SKM-1 (cell line): ENCODE results near the gene RASGEF1B.
"Not testable (repeated sequence)": the region's sequence is repeated elsewhere in the genome, so short reads cannot be mapped to it uniquely, and the experiment has no call there.

Experiments
- DNase-seq: peaks from one replicate; lab custom pipeline; 2025; ENCODE audit not compliant: unreplicated experiment; lab: John Stamatoyannopoulos, UW

The RASGEF1B gene

DNA sequence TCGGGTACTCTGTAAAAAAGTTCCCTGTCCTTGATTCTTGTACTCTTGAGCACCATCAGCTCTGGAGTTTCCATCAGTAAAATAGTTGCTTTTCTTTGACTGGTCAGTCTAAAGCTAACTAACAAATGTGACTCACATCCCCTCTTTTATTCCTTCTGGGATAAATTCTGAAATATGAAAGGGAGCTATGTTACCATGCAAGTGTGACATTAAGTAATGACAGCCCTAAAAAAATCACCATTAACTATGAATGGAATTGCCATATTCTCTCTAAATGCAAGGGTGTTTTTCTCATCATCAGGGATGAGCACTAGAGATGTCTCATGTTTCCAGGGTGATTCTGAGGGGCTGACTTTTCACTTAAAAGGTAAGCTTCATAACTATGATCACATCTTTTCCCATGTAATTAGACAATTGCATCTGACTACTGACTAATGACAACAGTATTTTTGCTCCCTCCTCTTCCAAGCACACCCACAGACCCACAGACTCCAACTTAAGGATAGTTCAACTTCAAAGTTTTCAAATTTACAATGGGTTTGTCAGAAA lies 26.9 kb upstream of the RASGEF1B start:
- no peak for DNase-seq

DNA sequence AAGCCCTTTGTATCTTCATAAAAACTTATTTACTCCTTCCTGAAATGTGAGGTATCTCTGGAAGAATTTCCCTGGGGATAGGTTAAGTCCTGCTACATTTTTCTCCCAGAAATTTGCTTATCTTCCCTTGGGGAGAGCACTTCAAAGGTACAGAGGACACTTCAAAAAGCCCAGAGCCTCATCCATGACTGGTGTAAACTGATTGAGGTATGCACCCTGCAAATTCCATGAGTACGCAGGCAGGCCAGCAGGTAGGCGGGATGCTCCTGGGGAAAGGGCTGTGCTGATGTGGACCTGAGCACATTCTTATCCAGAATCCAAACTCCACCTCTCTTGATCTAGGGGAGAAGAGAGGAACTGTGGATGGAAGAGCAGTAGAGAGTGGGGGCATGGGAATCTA lies 26.3 kb upstream of the RASGEF1B start:
- DNase-seq = no peak

DNA sequence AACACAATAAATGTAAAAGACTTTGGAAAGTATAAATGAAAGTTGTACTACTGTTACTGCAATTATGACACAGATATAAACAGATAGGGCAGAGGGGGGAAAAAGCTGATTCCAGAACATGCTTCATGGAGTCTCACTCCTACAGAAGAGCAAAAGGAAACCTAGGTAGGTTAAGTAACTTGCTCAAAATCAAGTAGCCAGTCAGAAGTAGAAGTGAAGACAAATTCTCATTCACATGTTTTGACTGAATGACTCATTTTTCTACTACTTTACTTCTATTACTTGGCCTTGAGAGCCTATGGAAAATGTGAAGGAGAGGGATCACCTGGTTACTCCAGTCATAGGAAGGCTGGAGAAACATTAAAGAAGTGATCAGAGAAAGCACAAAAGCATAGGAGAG lies 23.6 kb upstream of the RASGEF1B start:
- no peak for DNase-seq

DNA sequence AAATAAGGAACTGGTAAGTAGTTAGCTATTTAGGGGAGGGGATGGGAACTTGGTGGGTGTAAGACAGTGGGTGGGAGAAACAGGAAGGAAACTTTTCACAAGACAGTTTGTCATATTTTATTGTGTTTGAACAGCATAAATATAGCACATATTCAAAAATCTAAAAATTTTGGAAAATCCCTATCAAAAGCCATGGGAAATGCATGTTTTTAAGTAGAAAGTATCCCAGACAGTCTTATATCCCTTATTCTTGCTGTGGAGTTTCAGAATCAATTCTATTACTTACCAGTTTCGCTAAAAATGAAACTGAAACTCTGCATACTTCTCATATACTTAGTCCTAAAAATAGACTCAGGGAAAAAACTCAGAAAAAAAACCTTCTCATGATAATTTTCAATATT lies 22.3 kb upstream of the RASGEF1B start:
- DNase-seq = no peak

DNA sequence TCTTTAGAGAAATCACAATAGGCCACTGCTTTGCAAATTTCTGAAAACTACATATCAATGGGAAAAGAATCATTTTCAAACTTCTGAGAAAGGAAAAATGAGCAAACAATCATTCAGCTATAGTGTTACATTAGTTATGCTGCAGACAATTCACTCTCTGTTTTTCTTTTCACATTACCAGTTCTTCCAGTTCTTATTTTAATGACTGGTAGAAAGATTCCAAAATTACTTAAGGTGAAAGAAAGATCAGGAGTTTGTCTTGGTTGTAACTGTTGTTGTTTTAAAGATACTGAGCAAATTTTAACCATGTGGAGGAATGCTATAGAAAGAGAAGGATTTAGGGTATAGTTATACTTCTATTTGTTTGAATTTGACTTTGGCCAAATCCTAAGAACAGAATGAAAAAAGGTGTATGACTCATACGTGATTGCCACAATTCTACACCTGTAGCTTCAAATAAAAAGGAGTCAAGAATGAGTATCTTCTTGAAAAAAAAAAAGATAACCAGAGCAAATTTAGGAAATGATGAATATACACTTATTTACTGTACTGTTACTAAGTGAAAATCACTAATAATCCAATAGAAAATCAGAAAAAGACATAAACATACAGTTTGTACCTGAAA lies 21.0 kb upstream of the RASGEF1B start:
- DNase-seq = no peak

DNA sequence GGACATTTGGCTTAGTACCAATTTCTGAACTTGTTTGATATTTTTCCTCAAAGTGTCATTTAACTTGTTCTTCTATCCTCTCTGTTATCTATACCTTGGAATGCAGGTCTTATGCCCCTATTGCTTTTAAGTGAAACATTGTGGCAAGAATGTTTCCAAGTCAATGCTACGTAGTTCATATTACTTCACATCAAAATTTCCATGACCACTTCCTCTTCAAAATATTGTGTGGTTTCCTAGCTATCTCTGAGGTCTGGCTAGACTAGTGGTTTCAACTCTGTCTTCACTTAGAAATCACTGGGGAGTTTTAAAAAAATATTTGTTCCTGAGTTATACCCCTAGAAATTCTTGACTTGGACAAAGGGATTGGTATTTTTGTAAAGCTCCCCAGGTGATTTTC lies 20.2 kb upstream of the RASGEF1B start:
- peak; percentile 85 for DNase-seq

DNA sequence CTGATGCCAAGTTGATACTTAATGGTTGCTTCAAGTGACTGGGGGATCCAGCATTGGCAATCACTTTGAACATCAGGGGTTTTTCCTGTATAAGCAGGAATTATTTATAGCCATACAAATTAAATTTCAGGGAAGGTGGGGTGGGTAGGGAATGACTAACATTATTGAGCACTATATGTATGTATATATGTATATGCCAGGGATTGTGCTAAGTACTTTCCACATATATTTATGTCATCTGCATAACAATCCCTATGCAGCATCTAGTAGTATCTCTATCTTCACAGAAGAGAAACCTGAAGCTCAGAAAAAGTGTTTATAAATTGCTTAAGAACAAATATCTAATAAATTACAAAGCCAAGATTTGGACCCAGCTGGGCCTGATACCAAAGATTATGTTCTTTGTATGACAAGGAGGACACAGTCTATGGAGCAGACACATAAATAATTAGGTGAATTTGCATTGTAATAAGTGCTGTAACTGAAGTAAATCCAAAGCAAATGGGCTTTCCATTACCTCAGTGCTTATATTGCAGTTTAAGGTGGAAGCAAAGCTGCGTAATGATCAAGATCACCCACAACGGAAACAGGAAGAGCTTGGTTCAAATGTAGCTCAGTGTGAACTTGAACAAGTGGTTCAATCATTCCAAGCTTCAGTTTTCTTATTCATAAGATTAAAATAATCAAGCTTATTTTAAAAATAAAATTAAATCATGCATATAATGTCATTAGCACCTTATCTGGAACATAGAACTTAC lies 18.9 kb upstream of the RASGEF1B start:
- no peak for DNase-seq

DNA sequence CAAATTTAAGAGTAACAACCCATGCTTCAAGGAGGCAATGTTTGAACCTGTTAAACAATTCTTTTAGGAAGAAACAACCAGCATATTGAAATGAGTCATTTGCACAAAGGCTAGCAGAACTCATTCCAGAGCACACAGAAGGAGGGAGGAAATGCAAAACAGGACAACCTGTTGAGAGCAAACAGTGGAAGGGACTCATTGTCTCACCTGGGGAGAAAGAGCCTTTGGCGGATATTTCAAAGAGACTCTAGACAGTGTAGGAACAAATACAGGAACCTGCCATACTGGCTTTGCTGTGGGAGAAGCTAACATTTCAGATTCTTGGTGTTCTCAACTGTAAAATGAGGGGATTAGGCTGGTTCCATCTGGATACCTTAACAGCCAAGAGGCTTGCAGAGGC lies 14.8 kb upstream of the RASGEF1B start:
- DNase-seq = no peak

DNA sequence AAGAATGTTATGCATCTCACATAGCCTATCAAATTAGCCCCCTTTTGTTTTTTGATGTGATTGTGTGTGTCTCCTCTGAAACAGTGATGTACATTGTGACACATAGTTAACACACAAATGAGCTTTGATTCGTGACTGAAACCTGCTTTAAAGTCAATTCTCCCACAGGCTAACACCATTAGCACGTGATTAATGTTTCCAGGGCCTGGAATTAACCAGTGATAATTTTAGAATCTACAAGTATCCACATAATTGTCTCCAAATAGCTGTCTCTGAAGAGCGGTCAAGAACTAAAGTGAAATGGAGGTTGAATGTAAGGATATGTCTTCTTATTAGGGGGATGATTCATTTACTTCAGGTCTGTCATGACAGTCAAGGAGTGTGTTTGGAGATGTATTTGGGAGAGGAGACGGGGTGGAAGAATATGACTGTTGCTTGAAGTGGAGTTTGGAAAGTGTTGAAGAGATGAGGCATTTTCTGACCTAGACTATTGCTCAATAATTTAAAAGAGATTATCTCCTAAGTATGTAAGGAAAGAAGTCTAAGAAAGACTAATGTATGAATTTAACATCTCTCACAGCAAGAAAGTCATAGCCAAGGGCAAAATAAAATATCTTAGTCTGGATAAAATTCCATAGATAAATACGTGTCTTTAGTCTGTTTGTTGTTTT lies 13.7 kb upstream of the RASGEF1B start:
- DNase-seq = no peak

DNA sequence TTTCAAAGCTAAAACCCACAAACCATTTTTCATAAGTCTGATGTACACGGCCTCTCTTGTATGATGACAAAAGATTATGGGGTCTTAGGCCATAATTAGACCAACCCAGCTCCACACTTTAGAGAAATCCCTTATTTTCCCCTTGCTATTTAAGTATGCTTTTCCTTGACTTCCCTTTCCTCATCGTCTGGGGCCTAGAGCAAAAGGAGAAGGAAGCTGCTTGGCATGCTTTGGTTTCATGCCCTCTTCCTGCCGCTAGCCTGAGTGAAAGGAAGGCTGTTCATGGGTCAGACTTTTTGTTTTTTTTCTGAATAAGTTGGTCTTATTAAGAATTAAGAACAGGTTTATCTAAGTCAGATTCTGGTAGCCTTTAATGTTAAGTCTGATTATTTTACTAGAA lies 10.6 kb upstream of the RASGEF1B start:
- DNase-seq = no peak

DNA sequence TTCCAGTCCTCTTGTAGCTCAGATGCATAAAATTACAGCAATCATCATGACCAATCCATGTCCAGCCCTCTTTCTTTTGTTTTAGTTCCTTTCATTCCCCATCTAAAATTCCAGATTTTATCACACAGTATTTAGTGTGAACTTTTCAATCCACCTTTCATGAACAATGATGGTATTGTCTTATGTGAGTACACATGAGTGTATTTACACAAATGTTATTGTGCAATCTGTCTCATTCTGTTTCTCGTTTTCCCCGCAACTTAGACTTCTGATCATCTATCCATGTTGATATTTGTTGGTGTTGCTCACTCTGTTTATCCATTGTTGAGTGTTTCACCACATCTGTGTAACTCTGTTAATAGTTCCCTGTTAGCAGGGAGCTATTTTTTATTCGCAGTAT lies 9.4 kb upstream of the RASGEF1B start:
- no peak for DNase-seq

DNA sequence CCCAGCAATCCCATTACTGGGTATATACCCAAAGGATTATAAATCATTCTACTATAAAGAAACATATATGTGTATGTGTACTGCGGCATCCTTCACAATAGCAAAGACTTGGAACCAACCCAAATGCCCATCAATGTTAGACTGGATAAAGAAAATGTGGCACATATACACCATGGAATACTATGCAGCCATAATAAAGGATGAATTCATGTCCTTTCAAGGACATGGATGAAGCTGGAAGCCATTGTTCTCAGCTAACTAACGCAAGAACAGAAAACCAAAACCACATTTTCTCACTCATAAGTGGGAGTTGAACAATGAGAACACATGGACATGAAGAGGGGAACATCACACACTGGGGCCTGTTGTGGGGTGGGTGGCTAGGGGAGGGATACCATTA lies 7.9 kb upstream of the RASGEF1B start:
- DNase-seq = not testable (repeated sequence)

DNA sequence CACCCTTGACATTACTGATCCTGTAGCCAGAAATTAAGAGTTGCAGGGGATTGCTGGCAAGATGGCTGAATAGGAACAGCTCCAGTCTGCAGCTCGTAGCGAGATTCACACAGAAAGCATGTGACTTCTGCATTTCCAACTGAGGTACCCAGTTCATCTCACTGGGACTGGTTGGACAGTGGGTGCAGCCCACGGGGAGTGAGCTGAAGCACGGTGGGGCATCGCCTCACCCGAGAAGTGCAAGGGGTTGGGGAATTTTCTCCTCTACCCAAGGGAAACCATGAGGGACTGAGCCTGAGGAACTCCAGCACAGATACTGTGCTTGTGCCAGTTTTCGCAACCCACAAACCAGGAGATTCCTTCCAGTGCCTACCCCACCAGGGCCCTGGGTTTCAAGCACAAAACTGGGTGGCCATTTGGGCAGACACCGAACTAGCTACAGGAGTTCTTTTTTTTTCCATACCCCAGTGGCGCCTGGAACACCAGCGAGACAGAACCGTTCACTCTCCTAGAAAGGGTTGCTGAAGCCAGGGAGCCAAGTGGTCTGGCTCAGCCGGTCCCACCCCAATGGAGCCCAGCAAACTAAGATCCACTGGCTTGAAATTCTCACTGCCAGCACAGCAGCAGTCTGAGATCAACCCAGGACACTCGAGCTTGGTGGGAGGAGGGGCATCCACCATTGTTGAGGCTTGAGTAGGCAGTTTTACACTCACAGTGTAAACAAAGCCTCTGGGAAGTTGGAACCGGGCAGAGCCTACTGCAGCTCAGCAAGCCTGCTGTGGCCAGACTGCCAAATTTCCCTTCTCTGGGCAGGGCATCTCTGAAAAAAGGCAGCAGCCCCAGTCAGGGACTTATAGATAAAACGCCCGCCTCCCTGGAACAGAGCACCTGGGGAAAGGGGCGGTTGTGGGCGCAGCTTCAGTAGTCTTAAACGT lies 1.9 kb upstream of the RASGEF1B start:
- not testable (repeated sequence) for DNase-seq

DNA sequence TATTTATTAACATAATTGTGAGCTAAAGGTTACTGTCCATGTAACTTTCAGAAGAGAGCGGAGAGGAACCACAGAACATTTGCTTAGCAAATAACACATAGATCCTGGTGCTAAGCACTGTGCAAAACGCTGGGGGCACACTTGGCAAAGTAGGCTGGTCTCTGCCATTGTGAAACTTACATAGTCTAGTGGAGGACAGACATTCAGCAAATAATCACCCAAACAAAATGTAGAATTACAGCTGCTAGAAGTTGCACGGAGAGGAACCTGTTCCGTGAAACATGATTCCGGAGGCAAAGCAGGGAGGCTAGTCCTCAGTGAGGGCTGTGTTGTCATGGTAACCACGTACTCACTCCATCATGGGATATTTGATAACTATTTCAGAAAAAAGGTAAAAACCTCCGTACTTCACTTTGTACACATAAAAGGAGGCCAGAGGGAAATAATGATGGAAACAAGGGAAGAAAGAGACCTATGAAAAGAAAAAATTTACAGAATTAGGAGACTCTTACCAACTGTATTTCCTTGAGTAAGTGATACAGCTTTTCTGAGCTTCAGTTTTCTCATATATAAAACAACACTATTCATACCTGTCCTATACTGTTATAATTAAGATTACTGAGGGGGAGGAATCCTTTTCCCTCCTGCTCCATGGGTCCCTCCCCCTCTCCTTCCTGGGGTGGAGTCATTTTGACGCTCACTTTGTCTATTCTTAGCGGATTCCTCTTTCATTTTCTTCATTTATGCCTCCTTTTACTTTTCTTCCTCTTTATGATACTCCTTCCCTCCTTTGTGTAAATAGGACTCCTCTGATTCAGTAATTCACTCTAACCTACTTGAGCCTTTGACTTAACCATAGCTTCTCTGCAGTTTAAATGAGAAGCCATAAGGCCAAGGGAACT lies 825 bp upstream of the RASGEF1B start:
- peak; percentile 37 for DNase-seq

DNA sequence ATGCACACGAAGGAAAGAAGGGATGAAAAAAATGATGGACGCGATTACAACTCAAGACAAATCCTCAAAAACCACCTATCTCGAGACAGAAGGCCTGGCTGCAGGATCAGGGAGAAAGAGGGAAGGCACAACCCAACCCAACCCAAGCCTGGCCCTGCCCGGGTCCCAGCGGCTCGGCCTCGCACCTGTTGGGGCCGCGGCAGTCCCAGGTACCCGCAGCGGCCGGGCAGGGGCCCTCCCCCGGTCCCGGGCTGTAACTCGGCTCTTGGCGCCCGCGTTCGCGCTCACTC lies 464 bp downstream of the RASGEF1B start:
- DNase-seq = no peak

DNA sequence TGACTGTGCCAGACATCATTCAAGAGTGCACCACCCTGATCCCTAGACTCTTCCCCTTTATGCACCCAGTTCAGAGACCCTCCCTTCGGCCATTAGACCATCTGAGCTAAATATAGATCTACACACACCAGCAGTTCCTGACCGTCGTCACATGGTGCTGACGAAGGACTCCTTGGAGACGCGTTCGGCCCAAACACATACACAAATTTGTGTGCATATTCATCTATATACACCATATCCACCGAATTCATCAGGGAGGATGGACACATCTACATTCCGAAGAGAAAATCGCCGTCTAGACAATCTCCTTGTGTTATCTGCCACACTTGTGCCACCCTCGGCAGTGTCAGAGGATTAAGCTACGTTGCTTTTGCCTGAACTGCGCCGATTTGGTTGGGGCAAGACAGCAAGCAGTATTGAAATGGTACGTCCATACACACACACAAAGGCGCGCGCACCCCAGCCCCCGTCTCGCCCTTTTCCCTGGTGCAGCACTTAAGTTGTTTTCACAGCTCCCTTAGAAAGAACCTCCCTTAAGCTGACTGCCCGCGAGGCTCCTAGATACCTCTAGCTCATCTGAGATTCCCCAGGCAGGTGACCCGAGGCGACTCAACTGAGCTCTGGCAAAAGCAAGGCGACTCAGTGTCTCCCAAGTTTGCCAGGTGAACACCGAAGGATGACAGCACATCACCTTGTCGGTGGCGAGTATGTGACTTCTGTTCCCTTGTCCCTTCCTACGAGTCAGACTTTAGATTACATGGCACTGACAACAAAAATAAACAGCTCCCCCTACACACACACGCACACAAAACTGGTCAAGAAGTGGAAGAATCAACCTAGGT lies 1.0 kb downstream of the RASGEF1B start:
- no peak for DNase-seq

DNA sequence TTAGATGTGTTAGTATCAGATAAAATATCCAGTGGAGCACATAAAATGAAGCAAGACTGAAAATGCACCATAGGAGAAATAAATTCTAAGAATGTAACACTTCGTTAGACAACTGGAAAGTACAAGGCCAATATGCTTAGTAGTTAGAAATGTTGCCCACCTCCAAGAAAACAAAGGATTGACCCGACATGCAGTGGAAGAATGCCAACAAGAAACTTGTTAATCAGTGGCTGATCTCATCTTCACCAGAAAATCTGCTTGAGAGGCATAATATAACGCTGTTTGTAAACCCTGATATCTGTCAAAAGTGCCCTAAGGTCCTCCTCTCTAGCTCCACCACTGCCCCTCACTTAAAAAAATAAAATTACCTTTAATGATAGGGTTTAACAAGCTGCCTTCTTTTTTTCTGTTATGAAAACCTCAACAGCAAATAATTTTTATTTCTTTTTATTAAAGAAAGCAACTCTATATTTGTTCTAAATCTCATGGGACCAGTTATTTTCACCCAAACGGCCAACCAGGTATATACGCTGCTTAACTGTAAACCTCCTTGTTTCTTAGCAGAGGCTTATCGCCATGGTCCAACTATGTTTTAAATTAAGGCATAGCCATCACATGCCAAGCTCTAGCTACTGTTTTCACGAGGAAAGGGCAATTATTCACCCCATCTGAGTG lies 1.8 kb downstream of the RASGEF1B start:
- no peak for DNase-seq

DNA sequence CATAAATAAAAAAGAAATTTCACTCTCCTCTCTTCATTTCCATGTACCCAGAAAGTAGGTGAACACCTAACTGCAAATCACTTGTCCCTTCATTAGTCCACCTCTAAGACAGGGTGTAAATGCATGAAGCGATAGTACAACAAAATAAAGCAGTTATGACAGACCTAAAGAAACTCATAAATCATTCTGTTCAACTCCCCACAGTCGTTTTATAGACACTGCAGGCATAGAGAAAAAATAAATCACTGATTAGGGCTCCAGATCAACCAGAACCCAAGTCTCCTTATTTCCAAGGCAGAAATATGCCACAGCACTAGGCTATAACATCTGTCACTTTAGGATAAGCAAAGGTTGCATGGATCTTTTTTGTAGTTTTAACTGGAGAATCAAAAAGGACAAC lies 3.0 kb downstream of the RASGEF1B start:
- no peak for DNase-seq

DNA sequence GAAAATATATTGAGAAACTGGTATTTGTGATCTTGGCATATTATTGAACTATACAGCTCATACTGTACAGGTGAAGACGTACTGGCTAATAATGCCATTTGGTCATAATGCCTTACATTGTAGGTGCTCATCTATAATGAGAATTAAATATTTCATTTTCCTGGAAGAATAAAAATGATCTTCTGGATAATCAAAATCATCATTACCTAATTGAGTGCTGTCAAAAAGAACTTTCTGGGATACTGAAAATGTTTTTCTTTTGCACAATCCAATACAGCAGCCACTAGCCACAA lies 4.1 kb downstream of the RASGEF1B start:
- no peak for DNase-seq
